Left ventricle myocardium superior (tissue), 1 donor: Measurements from ENCODE around the gene IQGAP3. TPM values are rescaled to one million over a fixed set of nuclear protein-coding genes. Genes with fewer than 3 reads are reported as not detected.
A peak's percentile ranks its signal among the peaks of the same experiment; 100 is the strongest.
"Not testable (repeated sequence)": the region's sequence is repeated elsewhere in the genome, so short reads cannot be mapped to it uniquely, and the experiment has no call there.

Experiments used
- ATAC-seq: fragments of 200-7000 bp; cut with Tn5 transposase; one replicate; pipeline ENCODE4 v1.9.1; 2020; ENCODE audit warnings: mild to moderate bottlenecking, moderate library complexity
- DNase-seq: peaks from one replicate; pipeline ENCODE4 v3.0.0-alpha.2; 2020
- intact Hi-C: fragments of 100-400 bp; cut with micrococcal nuclease; formaldehyde crosslinking; loops from one replicate; pipeline ENCODE4 v1.11.0; 2022
- total RNA-seq: library from RNA; stranded (reverse); fragmentation: NEBNext Ultra II Directional; extraction: Animal tissue kit (Norgen Biotek cat#: 25700); gene quantifications from one replicate; pipeline ENCODE4 v1.2.1, GENCODE V29; 2021
- donor health status: DM: no; HTN: yes; CAD: no; lungs with severe emphysema.

IQGAP3 gene
- total RNA-seq, 1 donor from 2014 or later: 0.42 TPM

- intact Hi-C loops: no loop called here
- DNase-seq (no peak), ATAC-seq (no peak)
Measured at GRCh38 chr1:156578055-156578454, 5.7 kb upstream of the IQGAP3 start.

- ATAC-seq (no peak), DNase-seq (no peak)
- intact Hi-C loops: no loop called here
Measured at GRCh38 chr1:156577550-156577949, 5.2 kb upstream of the IQGAP3 start.

GRCh38 chr1:156574039-156574633 is 1.8 kb upstream of the IQGAP3 start:
- DNase-seq (no peak), ATAC-seq (no peak)
- intact Hi-C loops: no loop called here

- intact Hi-C loops: no loop called here
- no peak for ATAC-seq
- no peak for DNase-seq
Measured at GRCh38 chr1:156572663-156573018, 276 bp upstream of the IQGAP3 start.

GRCh38 chr1:156571261-156571852 is 1.0 kb downstream of the IQGAP3 start:
- ATAC-seq: no peak
- DNase-seq: no peak
- intact Hi-C loops: no loop called here

GRCh38 chr1:156566436-156566835 is 5.9 kb downstream of the IQGAP3 start:
- ATAC-seq (no peak), DNase-seq (no peak)
- intact Hi-C loops: no loop called here

GRCh38 chr1:156565519-156565918 is 6.8 kb downstream of the IQGAP3 start:
- intact Hi-C loops: no loop called here
- ATAC-seq (no peak), DNase-seq (no peak)

GRCh38 chr1:156560585-156561163 is 11.7 kb downstream of the IQGAP3 start:
- peak; percentile 86 for ATAC-seq
- intact Hi-C loops: no loop called here
- DNase-seq: peak; percentile 49

- intact Hi-C loops: no loop called here
- no peak for ATAC-seq
- DNase-seq: no peak
Measured at GRCh38 chr1:156559797-156560385, 12.5 kb downstream of the IQGAP3 start.

GRCh38 chr1:156559086-156559796 is 13.1 kb downstream of the IQGAP3 start:
- no peak for ATAC-seq
- intact Hi-C loops: no loop called here
- DNase-seq: no peak

- intact Hi-C loops: no loop called here
- DNase-seq (no peak), ATAC-seq (no peak)
Measured at GRCh38 chr1:156556354-156556753, 16.0 kb downstream of the IQGAP3 start.

GRCh38 chr1:156555715-156556114 is 16.6 kb downstream of the IQGAP3 start:
- DNase-seq (no peak), ATAC-seq (no peak)
- intact Hi-C loops: no loop called here

GRCh38 chr1:156554971-156555370 is 17.4 kb downstream of the IQGAP3 start:
- ATAC-seq: no peak
- intact Hi-C loops: no loop called here
- no peak for DNase-seq

- peak; percentile 47 for DNase-seq
- intact Hi-C loops: no loop called here
- peak; percentile 38 for ATAC-seq
Measured at GRCh38 chr1:156553860-156554485, 18.4 kb downstream of the IQGAP3 start.

- intact Hi-C loops: not testable (repeated sequence)
- peak; percentile 50 for ATAC-seq
- DNase-seq: peak; percentile 45
Measured at GRCh38 chr1:156552937-156553336, 19.4 kb downstream of the IQGAP3 start.

- ATAC-seq (no peak), DNase-seq (no peak)
- intact Hi-C loops: no loop called here
Measured at GRCh38 chr1:156552518-156552917, 19.8 kb downstream of the IQGAP3 start.

- intact Hi-C loops: no loop called here
- no peak for DNase-seq
- ATAC-seq: no peak
Measured at GRCh38 chr1:156551869-156552268, 20.5 kb downstream of the IQGAP3 start.

- ATAC-seq (no peak), DNase-seq (no peak)
- intact Hi-C loops: no loop called here
Measured at GRCh38 chr1:156551066-156551643, 21.2 kb downstream of the IQGAP3 start.

- DNase-seq (peak; percentile 78), ATAC-seq (peak; percentile 89)
- intact Hi-C loops: no loop called here
Measured at GRCh38 chr1:156550346-156550745, 22.0 kb downstream of the IQGAP3 start.
